HG02588 (cell line): ENCODE measurements around the gene ABCA4.

Source experiments
- ATAC-seq: cut with Tn5 transposase; IDR thresholded peaks from one replicate; pipeline ENCODE4 v1.9.1; 2021; ENCODE audit warnings: mild to moderate bottlenecking, moderate library complexity; ENCODE audit not compliant: unreplicated experiment

ABCA4 gene

GRCh38 chr1:93988634-93989350 lies 132.2 kb downstream of the ABCA4 start:
- no peak for ATAC-seq

GRCh38 chr1:93981274-93981667 lies 139.7 kb downstream of the ABCA4 start:
- no peak for ATAC-seq

GRCh38 chr1:93980320-93981273 lies 140.4 kb downstream of the ABCA4 start:
- ATAC-seq = no peak

- no peak for ATAC-seq
These were observed 141.1 kb downstream of the ABCA4 start for GRCh38 chr1:93979718-93980319.

- no peak for ATAC-seq
These were observed 141.8 kb downstream of the ABCA4 start for GRCh38 chr1:93979040-93979717.

- no peak for ATAC-seq
These were observed 143.4 kb downstream of the ABCA4 start for GRCh38 chr1:93977598-93977945.

GRCh38 chr1:93976711-93977597 lies 144.0 kb downstream of the ABCA4 start:
- ATAC-seq = no peak

- ATAC-seq = no peak
These were observed 144.7 kb downstream of the ABCA4 start for GRCh38 chr1:93976291-93976690.

- no peak for ATAC-seq
These were observed 148.6 kb downstream of the ABCA4 start for GRCh38 chr1:93972341-93972740.

- ATAC-seq = no peak
These were observed 151.1 kb downstream of the ABCA4 start for GRCh38 chr1:93969887-93970286.

GRCh38 chr1:93969371-93969770 lies 151.6 kb downstream of the ABCA4 start:
- no peak for ATAC-seq

- ATAC-seq = no peak
These were observed 153.6 kb downstream of the ABCA4 start for GRCh38 chr1:93967306-93967705.

GRCh38 chr1:93965888-93966287 lies 155.1 kb downstream of the ABCA4 start:
- no peak for ATAC-seq

GRCh38 chr1:93965256-93965655 lies 155.7 kb downstream of the ABCA4 start:
- ATAC-seq = no peak

- ATAC-seq = no peak
These were observed 156.2 kb downstream of the ABCA4 start for GRCh38 chr1:93964777-93965200.

GRCh38 chr1:93964096-93964776 lies 156.7 kb downstream of the ABCA4 start:
- no peak for ATAC-seq

- ATAC-seq = no peak
These were observed 157.4 kb downstream of the ABCA4 start for GRCh38 chr1:93963585-93963984.

GRCh38 chr1:93961906-93962305 lies 159.0 kb downstream of the ABCA4 start:
- no peak for ATAC-seq

GRCh38 chr1:93961443-93961842 lies 159.5 kb downstream of the ABCA4 start:
- ATAC-seq = no peak
